H9 (cell line): ENCODE measurements around the gene NRXN3. TPM values are rescaled to one million over a fixed set of nuclear protein-coding genes. Genes with fewer than 3 reads are reported as not detected.

Experiments used
- DNase-seq: peaks from one replicate; pipeline ENCODE4 v3.0.0-alpha.2; 2017
- H2AFZ ChIP-seq: one replicate; pipeline ENCODE4 v1.6.1; 2013; ENCODE audit warnings: mild to moderate bottlenecking, low read length, control low read depth, moderate library complexity
- H2AK5ac ChIP-seq: 2 replicates; pipeline ENCODE4 v1.6.1; 2013; ENCODE audit warnings: low read length, control low read depth, mixed read lengths; ENCODE audit not compliant: insufficient read length
- H2BK120ac ChIP-seq: one replicate; pipeline ENCODE4 v1.6.1; 2013; ENCODE audit warnings: low read depth, mild to moderate bottlenecking, low read length, control low read depth, inconsistent platforms; ENCODE audit not compliant: poor library complexity, severe bottlenecking
- H2BK12ac ChIP-seq: 2 replicates; pipeline ENCODE4 v1.6.1; 2013; ENCODE audit warnings: low read length, control low read depth, mixed read lengths, low read depth; ENCODE audit not compliant: insufficient read length
- H2BK15ac ChIP-seq: 2 replicates; pipeline ENCODE4 v1.6.1; 2013; ENCODE audit warnings: low read depth, low read length, control low read depth
- H2BK20ac ChIP-seq: one replicate; pipeline ENCODE4 v1.6.1; 2013; ENCODE audit warnings: low read depth, mild to moderate bottlenecking, low read length, control low read depth, inconsistent platforms; ENCODE audit not compliant: poor library complexity, severe bottlenecking
- H2BK5ac ChIP-seq: 2 replicates; pipeline ENCODE4 v1.6.1; 2013; ENCODE audit warnings: low read length, control low read depth, mixed read lengths; ENCODE audit not compliant: insufficient read length
- H3K14ac ChIP-seq: 2 replicates; pipeline ENCODE4 v1.6.1; 2013; ENCODE audit warnings: low read length, control low read depth; ENCODE audit not compliant: insufficient read depth
- H3K18ac ChIP-seq: 2 replicates; pipeline ENCODE4 v1.6.1; 2013; ENCODE audit warnings: low read depth, mild to moderate bottlenecking, mixed read lengths, low read length, control low read depth; ENCODE audit not compliant: insufficient read length
- H3K23ac ChIP-seq: 2 replicates; pipeline ENCODE4 v1.6.1; 2013; ENCODE audit warnings: low read length, control low read depth, mixed read lengths, low read depth; ENCODE audit not compliant: insufficient read length
- H3K23me2 ChIP-seq: 2 replicates; pipeline ENCODE4 v1.6.1; 2013; ENCODE audit warnings: low read depth, mild to moderate bottlenecking, mixed read lengths, low read length, control low read depth; ENCODE audit not compliant: insufficient read length, poor library complexity, severe bottlenecking
- H3K27ac ChIP-seq: 2 replicates; pipeline ENCODE4 v1.5.1; 2013; ENCODE audit warnings: low read length, control low read depth, mixed read lengths, low read depth; ENCODE audit not compliant: insufficient read length
- H3K27me3 ChIP-seq: 2 replicates; pipeline ENCODE4 v1.6.1; 2013; ENCODE audit warnings: low read length, control low read depth, inconsistent platforms; ENCODE audit not compliant: insufficient read depth
- H3K4ac ChIP-seq: 2 replicates; pipeline ENCODE4 v1.6.1; 2013; ENCODE audit warnings: low read depth, mild to moderate bottlenecking, control low read depth, inconsistent platforms, low read length, moderate library complexity
- H3K4me1 ChIP-seq: 2 replicates; pipeline ENCODE4 v1.6.1; 2013; ENCODE audit warnings: low read length, control low read depth, inconsistent platforms; ENCODE audit not compliant: insufficient read depth
- H3K4me2 ChIP-seq: 2 replicates; pipeline ENCODE4 v1.6.1; 2013; ENCODE audit warnings: low read length, control low read depth, mixed read lengths; ENCODE audit not compliant: insufficient read length, insufficient read depth
- H3K56ac ChIP-seq: 2 replicates; pipeline ENCODE4 v1.6.1; 2013; ENCODE audit warnings: low read depth, mild to moderate bottlenecking, mixed read lengths, low read length, control low read depth; ENCODE audit not compliant: insufficient read length
- H3K79me1 ChIP-seq: 2 replicates; pipeline ENCODE4 v1.6.1; 2013; ENCODE audit warnings: low read depth, mild to moderate bottlenecking, moderate library complexity, low read length, control low read depth, inconsistent platforms; ENCODE audit not compliant: insufficient read depth, poor library complexity, severe bottlenecking
- H3K79me2 ChIP-seq: 2 replicates; pipeline ENCODE4 v1.6.1; 2013; ENCODE audit warnings: low read length, control low read depth, inconsistent platforms; ENCODE audit not compliant: insufficient read depth
- H3K9ac ChIP-seq: 2 replicates; pipeline ENCODE4 v1.6.1; 2013; ENCODE audit warnings: low read length, control low read depth, mixed read lengths; ENCODE audit not compliant: insufficient read length; ENCODE audit errors: extremely low read depth
- H3K9me3 ChIP-seq: one replicate; pipeline ENCODE4 v1.6.1; 2013; ENCODE audit warnings: low read depth, low read length, inconsistent platforms; ENCODE audit not compliant: control insufficient read depth
- H3T11ph ChIP-seq: one replicate; pipeline ENCODE4 v1.6.1; 2013; ENCODE audit warnings: mild to moderate bottlenecking, low read length, control low read depth, inconsistent platforms
- H4K20me1 ChIP-seq: one replicate; pipeline ENCODE4 v1.6.1; 2013; ENCODE audit not compliant: control insufficient read depth, insufficient read length, insufficient read depth
- H4K5ac ChIP-seq: 2 replicates; pipeline ENCODE4 v1.6.1; 2013; ENCODE audit warnings: low read depth, mild to moderate bottlenecking, mixed read lengths, low read length, control low read depth; ENCODE audit not compliant: insufficient read length
- H4K8ac ChIP-seq: replicated peaks from 2 replicates; pipeline ENCODE4 v1.6.1; 2013; ENCODE audit warnings: low read length, control low read depth, mixed read lengths, low read depth; ENCODE audit not compliant: insufficient read length
- H4K91ac ChIP-seq: 2 replicates; pipeline ENCODE4 v1.6.1; 2013; ENCODE audit warnings: low read depth, mild to moderate bottlenecking, moderate library complexity, mixed read lengths, low read length, control low read depth; ENCODE audit not compliant: insufficient read length
- H3K27ac Mint-ChIP-seq, 3 experiments: 2 replicates in 2 of 3; 3 replicates in 1 of 3; pipeline ENCODE4 v1.8.0; 2020 to 2021; ENCODE audit warnings: mixed read lengths in 3 of 3, mild to moderate bottlenecking in 1 of 3, moderate library complexity in 1 of 3
- H3K27me3 Mint-ChIP-seq: 2 replicates; pipeline ENCODE4 v1.8.0; 2021; ENCODE audit warnings: low read depth, mild to moderate bottlenecking, moderate library complexity, mixed read lengths
- H3K36me3 Mint-ChIP-seq, 3 experiments: 2 replicates in 2 of 3; 3 replicates in 1 of 3; pipeline ENCODE4 v1.8.0; 2020 to 2021; ENCODE audit warnings: low read depth in 3 of 3, mixed read lengths in 3 of 3; ENCODE audit not compliant: insufficient read depth in 1 of 3
- H3K4me1 Mint-ChIP-seq, 2 experiments: 2 replicates each; pipeline ENCODE4 v1.8.0; 2020; ENCODE audit warnings: mixed read lengths in 2 of 2
- H3K4me3 Mint-ChIP-seq, 2 experiments: 2 replicates in 1 of 2; 3 replicates in 1 of 2; pipeline ENCODE4 v1.8.0; 2020 to 2021; ENCODE audit warnings: mild to moderate bottlenecking in 2 of 2, mixed read lengths in 2 of 2, moderate library complexity in 1 of 2
- H3K9me3 Mint-ChIP-seq, 2 experiments: 2 replicates in 1 of 2; 3 replicates in 1 of 2; pipeline ENCODE4 v1.8.0; 2020; ENCODE audit warnings: mild to moderate bottlenecking in 2 of 2, mixed read lengths in 2 of 2, moderate library complexity in 1 of 2
- CTCF ChIP-seq: fragments of 200-600 bp; sonication (generic); conservative IDR thresholded peaks from 3 replicates; pipeline ENCODE4 v1.8.0; 2021; ENCODE audit warnings: antibody characterized with exemption, mild to moderate bottlenecking
- WGBS: extraction: QIAGEN DNeasy Blood & Tissue Kit; methylation state at CpG from one replicate; pipeline ENCODE4 v1.1.7; 2013; ENCODE audit warnings: missing lambda C conversion rate, low lambda C conversion rate, mixed read lengths; ENCODE audit not compliant: insufficient read length; ENCODE audit errors: extremely low coverage; 5-methylcytosine and 5-hydroxymethylcytosine counted together
- total RNA-seq: library from RNA; stranded (reverse); gene quantifications from 2 replicates; pipeline ENCODE4 v1.2.1, GENCODE V29; 2021

The NRXN3 gene
- total RNA-seq, 1 experiment from 2014 or later = 1.8 TPM

GRCh38 chr14:79781882-79782281 lies 1611.7 kb downstream of the NRXN3 start:
- no peak for TF ChIP-seq CTCF

More at GRCh38 chr14:79781882-79782281, 1611.7 kb downstream of the NRXN3 start:
- no peak overlapping the region for H3K4ac ChIP-seq
- Mint-ChIP-seq H3K4me1 (peaks cover 6 to 10% of the 10 kb centered on the region in 2 experiments), H3K27me3 (no peaks in the 10 kb centered on the region), H3K9me3 (peaks cover 5 to 7% of the 10 kb centered on the region in 2 experiments; a peak in 2 of 5 replicates), H3K27ac (no peak overlapping the region), H3K36me3 (peaks cover 0 to 9% (median 3%) of the 10 kb centered on the region in 3 experiments; a peak in 4 of 7 replicates), H3K4me3 (no peak overlapping the region)
- H3K4me2 ChIP-seq = no peak overlapping the region
- H2BK120ac ChIP-seq = no peak overlapping the region
- H3K9me3 ChIP-seq = no peaks in the 10 kb centered on the region
- H2BK15ac ChIP-seq = no peak overlapping the region
- H3K18ac ChIP-seq = no peak overlapping the region
- H3K27me3 ChIP-seq = no peaks in the 10 kb centered on the region
- no peak overlapping the region for H3T11ph ChIP-seq
- no peak overlapping the region for H3K14ac ChIP-seq
- H2BK20ac ChIP-seq = no peak overlapping the region
- H4K8ac ChIP-seq = no peak overlapping the region
- no peak overlapping the region for H2BK12ac ChIP-seq
- H4K91ac ChIP-seq = no peak overlapping the region
- H3K23me2 ChIP-seq = no peaks in the 10 kb centered on the region
- no peak overlapping the region for H3K9ac ChIP-seq
- H3K23ac ChIP-seq = no peak overlapping the region
- DNase-seq = no peak
- H2AFZ ChIP-seq = no peak overlapping the region
- H2AK5ac ChIP-seq = no peak overlapping the region
- no CpG with 5 or more reads among the region's 2 CpGs for WGBS
- no peaks in the 10 kb centered on the region for H3K4me1 ChIP-seq
- H3K27ac ChIP-seq = no peak overlapping the region
- H2BK5ac ChIP-seq = no peak overlapping the region
- no peaks in the 10 kb centered on the region for H3K79me1 ChIP-seq
- H3K56ac ChIP-seq = no peak overlapping the region
- no peaks in the 10 kb centered on the region for H4K20me1 ChIP-seq
- no peaks in the 10 kb centered on the region for H3K79me2 ChIP-seq
- no peak overlapping the region for H4K5ac ChIP-seq
